Ishikawa (cell line): ENCODE measurements around the gene JPH2.
A peak's percentile ranks its signal among the peaks of the same experiment; 100 is the strongest.

Experiments
- CEBPB ChIP-seq: IDR thresholded peaks from 2 replicates; pipeline ENCODE4 v1.6.1; 2012
- CREB1 ChIP-seq: IDR thresholded peaks from 2 replicates; pipeline ENCODE4 v1.6.1; 2012; ENCODE audit warnings: low read depth
- EGR1 ChIP-seq: IDR thresholded peaks from 2 replicates; pipeline ENCODE4 v1.6.1; 2012
- EP300 ChIP-seq: IDR thresholded peaks from 2 replicates; pipeline ENCODE4 v1.6.1; 2012; ENCODE audit warnings: borderline replicate concordance
- FOXM1 ChIP-seq: IDR thresholded peaks from 2 replicates; pipeline ENCODE4 v1.6.1; 2012; ENCODE audit warnings: low read depth, borderline replicate concordance
- NFIC ChIP-seq: IDR thresholded peaks from 2 replicates; pipeline ENCODE4 v1.6.1; 2012
- RAD21 ChIP-seq: IDR thresholded peaks from 2 replicates; pipeline ENCODE4 v1.6.1; 2012; ENCODE audit warnings: low read depth
- TAF1 ChIP-seq: IDR thresholded peaks from 2 replicates; pipeline ENCODE4 v1.6.1; 2012; ENCODE audit warnings: low read depth, mild to moderate bottlenecking
- TCF12 ChIP-seq: IDR thresholded peaks from 2 replicates; pipeline ENCODE4 v1.6.1; 2012; ENCODE audit warnings: low read depth
- TEAD4 ChIP-seq: IDR thresholded peaks from 2 replicates; pipeline ENCODE4 v1.6.1; 2012
- YY1 ChIP-seq: IDR thresholded peaks from 2 replicates; pipeline ENCODE4 v1.6.1; 2012; ENCODE audit warnings: low read depth
- ZBTB7A ChIP-seq: IDR thresholded peaks from 2 replicates; pipeline ENCODE4 v1.6.1; 2012; ENCODE audit warnings: low read depth
- TF ChIP-seq, protein P1 (sequence below): IDR thresholded peaks from 2 replicates; pipeline ENCODE4 v1.6.1; 2012; ENCODE audit warnings: low read depth, mild to moderate bottlenecking
- TF ChIP-seq, protein P2 (sequence below): IDR thresholded peaks from 2 replicates; pipeline ENCODE4 v1.6.1; 2012
- TF ChIP-seq, protein P3 (sequence below): IDR thresholded peaks from 2 replicates; pipeline ENCODE4 v1.6.1; 2012

JPH2 gene

DNA sequence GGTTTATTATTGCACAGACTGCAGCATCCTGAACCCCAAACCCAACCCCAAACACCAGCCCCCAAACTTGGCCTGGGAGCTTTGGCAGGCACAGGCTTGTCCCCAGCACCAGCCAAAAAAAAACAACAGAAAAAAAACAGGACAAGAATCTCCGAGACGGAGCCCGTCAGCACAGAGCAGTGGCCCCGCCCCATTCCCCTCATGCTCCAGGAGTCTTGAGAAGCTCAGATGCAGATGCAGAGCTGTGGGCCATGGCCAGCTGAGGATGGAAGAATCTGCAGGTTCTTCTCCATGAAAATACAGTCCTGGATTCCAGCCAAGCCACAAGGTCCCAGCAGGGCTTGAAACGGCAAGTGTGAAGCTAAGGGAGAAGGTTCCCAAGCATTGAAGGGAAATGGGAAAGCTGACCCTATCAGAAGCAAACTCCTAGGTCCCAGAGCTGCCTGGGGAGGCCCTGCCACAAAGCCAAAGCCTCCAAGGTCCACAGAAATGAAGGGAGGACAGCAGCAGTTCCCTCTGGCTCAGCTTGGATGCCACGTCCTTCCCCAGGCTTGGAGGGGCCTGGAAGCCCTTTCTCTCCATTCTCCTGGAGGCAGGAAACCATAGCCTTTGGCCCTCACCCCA lies 75.2 kb downstream of the JPH2 start:
- no peak for TF ChIP-seq YY1
- no peak for TF ChIP-seq TEAD4
- TF ChIP-seq RAD21: no peak

DNA sequence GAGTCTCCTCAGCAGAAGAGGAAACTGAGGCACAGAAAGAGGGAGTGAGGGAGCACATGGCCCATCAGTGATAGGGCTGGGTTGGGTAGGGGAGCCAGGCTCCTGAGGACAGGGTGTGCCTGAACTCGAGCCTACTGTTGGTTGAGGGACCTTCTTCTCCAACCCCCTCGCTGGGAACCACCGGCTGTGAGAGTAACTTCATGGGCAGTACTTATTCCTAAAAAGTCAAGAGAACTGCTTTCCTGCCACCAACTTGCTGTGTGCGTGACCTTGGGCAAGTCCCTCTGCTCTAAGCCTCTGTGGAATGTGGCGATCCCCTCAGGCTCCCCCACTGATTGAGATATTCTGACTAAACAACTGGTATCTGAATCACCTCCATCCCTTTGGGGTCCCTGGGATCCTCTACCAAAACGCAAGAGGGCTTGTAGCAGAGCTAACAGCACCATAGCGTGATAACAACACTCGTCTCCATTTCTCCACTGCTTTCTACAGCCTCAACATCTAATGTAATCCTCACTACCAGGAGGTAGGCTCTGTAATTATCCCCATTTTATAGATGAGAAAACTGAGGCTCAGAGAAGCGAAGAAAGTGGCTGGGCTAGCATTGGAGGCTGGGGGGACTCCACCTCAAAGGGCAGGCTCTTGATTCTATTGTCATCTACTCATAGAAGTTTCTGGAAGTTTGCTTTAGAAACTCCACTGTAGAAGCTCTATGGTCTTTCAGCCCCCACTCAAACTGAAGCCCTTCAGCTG lies 76.0 kb downstream of the JPH2 start:
- TF ChIP-seq, protein P1, sequence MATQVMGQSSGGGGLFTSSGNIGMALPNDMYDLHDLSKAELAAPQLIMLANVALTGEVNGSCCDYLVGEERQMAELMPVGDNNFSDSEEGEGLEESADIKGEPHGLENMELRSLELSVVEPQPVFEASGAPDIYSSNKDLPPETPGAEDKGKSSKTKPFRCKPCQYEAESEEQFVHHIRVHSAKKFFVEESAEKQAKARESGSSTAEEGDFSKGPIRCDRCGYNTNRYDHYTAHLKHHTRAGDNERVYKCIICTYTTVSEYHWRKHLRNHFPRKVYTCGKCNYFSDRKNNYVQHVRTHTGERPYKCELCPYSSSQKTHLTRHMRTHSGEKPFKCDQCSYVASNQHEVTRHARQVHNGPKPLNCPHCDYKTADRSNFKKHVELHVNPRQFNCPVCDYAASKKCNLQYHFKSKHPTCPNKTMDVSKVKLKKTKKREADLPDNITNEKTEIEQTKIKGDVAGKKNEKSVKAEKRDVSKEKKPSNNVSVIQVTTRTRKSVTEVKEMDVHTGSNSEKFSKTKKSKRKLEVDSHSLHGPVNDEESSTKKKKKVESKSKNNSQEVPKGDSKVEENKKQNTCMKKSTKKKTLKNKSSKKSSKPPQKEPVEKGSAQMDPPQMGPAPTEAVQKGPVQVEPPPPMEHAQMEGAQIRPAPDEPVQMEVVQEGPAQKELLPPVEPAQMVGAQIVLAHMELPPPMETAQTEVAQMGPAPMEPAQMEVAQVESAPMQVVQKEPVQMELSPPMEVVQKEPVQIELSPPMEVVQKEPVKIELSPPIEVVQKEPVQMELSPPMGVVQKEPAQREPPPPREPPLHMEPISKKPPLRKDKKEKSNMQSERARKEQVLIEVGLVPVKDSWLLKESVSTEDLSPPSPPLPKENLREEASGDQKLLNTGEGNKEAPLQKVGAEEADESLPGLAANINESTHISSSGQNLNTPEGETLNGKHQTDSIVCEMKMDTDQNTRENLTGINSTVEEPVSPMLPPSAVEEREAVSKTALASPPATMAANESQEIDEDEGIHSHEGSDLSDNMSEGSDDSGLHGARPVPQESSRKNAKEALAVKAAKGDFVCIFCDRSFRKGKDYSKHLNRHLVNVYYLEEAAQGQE: no peak
- TF ChIP-seq EP300: no peak
- TF ChIP-seq EGR1: no peak
- TF ChIP-seq YY1: no peak
- no peak for TF ChIP-seq FOXM1

DNA sequence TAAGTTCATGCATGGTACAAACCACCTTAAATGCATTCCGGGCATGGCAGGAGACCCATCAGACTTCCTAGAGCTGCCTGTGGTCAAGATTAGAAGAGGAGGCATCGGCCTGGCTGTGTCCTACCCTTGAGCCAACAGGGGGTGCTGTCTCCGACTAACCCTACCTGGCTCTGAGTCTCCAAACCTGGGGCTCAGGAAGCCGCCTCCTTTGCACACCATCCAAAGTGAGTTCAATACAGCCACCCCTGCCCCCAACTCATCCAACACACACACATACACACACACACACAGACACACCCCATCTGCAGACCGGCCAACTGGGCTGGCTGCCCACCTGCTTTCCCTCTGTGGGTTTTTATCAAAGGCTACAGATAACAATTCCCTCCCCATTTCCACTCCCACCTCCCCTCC lies 77.0 kb downstream of the JPH2 start:
- TF ChIP-seq, protein P2, sequence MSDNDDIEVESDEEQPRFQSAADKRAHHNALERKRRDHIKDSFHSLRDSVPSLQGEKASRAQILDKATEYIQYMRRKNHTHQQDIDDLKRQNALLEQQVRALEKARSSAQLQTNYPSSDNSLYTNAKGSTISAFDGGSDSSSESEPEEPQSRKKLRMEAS: no peak
- TF ChIP-seq EP300 (no peak), YY1 (no peak)

DNA sequence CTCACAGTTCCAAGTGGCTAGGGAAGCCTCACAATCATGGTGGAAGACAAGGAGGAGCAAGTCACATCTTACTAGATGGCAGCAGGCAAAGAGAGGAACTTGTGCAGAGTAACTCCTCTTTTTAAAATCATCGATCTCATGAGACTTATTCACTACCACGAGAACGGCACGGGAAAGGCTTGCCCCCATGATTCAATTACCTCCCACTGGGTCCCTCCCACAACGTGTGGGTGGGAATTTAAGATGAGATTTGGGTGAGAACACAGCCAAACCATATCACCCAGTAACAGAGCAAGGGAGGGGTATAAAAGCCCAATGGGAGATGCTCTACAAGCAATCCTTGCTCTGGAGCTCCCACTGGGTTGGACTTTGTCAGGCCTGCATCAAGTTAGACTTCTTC lies 80.4 kb downstream of the JPH2 start:
- no peak for TF ChIP-seq YY1
- TF ChIP-seq CEBPB: no peak
- TF ChIP-seq RAD21: no peak
- TF ChIP-seq, protein P2: no peak
- TF ChIP-seq TCF12: no peak
- no peak for TF ChIP-seq TAF1
- TF ChIP-seq, protein P3, sequence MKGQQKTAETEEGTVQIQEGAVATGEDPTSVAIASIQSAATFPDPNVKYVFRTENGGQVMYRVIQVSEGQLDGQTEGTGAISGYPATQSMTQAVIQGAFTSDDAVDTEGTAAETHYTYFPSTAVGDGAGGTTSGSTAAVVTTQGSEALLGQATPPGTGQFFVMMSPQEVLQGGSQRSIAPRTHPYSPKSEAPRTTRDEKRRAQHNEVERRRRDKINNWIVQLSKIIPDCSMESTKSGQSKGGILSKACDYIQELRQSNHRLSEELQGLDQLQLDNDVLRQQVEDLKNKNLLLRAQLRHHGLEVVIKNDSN: no peak
- TF ChIP-seq, protein P1: no peak
- no peak for TF ChIP-seq CREB1
- no peak for TF ChIP-seq TEAD4
- TF ChIP-seq ZBTB7A: no peak
- no peak for TF ChIP-seq EP300
- no peak for TF ChIP-seq EGR1
- TF ChIP-seq NFIC: no peak
- TF ChIP-seq FOXM1: no peak

DNA sequence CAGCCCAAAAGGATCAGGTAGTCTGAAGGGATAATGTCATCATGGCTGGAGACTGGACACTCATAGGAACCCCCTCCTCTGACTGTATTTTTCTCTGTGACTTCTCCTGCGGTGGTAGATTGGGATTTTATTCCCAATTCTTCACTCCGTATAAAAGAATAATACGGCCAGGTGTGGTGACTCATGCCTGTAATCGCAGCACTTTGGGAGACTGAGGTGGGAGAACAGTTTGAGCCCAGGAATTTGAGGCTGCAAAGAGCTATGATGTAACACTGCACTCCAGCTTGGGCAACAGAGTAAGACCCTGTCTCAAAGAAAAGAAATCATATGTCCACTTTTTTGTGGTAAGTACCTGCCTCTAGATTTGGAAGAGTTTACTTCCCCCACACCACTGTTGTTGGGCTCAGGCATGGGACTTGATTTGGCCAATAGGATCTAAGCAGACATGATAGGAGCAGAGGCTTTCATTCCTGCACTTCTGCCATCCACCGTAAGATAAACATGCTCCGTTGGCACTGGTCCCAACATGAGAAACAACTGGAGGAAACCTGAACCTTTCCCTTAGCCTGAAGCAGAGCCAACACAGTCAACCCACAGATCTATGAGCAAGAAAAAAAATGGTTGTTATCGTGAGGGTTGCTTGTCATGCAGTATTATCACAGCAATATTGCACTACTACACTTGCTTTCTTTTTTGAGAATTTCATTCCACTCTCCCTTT lies 82.0 kb downstream of the JPH2 start:
- 0 out of 2 replicates have a peak, but pooled peaks have one; percentile 9 for TF ChIP-seq TEAD4
- TF ChIP-seq CEBPB: no peak
- no peak for TF ChIP-seq YY1
- peak; percentile 38; the same call in 1 of the 2 replicates for TF ChIP-seq NFIC

DNA sequence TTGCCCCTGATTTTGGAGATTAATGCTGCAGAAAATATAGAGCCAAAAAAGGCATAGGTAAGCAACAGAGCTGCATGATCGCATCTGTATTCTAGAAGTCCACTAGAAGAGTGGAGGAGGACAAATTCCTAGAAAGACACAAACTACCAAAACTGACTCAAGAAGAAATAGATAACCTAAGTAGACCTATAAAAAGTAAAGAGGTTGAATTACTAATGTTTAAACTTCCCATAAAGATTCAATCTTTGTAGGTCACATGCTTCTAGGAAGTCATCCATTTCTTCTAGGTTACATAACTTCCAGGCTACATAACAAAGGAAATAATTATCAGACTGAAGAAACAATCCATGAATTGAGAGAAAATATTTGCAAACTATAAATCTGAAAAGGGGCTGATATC lies 84.4 kb downstream of the JPH2 start:
- TF ChIP-seq EP300 (no peak), CREB1 (no peak), TEAD4 (no peak), NFIC (no peak), CEBPB (no peak), EGR1 (no peak), TCF12 (no peak), FOXM1 (no peak), RAD21 (no peak), YY1 (no peak), ZBTB7A (no peak), TAF1 (no peak)
- TF ChIP-seq, protein P2: no peak
- TF ChIP-seq, protein P1: no peak
- TF ChIP-seq, protein P3: no peak
